AG08396 (cell line): ENCODE results near the gene PTBP1.

Experiments used
- DNase-seq: peaks from one replicate; pipeline ENCODE4 v3.0.0; 2012; ENCODE audit warnings: low spot score, mixed read lengths

The PTBP1 gene

GRCh38 chr19:797528-798414 is 519 bp downstream of the PTBP1 start:
- DNase-seq, result peak; percentile 99

DNA sequence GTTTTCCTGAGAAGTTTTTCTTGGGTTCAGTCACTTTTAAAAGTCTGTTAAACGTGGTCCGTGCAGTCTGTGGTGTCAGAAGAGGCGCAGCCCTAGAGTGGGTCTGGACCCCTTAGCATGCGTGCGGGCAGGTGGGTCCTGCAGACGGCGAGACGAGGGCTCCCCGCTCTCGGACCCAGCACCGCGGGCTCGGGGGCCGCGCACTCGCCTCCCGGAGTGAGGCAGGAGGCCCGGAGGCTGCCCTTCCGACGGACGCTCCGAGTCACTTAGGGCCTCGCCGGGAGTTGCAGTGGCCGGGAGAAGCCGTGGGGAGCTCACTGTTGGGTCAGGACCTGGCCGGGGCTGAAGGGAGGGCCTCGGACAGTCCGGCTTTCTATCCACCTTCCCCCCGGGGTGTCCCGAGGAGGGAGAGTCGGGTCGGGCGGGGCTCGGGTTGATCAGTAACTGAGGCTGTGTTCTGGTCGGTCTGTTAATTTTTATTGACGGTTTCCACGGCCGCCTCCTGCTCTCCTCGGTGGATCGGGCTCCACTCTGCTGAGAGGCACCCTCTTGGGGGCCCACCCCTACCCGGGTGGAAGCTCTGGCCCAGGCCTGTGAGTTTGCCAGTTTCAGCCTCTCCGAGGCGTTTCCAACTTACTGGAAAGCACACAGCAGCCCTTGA is 1.3 kb downstream of the PTBP1 start:
- DNase-seq, result peak; percentile 36

DNA sequence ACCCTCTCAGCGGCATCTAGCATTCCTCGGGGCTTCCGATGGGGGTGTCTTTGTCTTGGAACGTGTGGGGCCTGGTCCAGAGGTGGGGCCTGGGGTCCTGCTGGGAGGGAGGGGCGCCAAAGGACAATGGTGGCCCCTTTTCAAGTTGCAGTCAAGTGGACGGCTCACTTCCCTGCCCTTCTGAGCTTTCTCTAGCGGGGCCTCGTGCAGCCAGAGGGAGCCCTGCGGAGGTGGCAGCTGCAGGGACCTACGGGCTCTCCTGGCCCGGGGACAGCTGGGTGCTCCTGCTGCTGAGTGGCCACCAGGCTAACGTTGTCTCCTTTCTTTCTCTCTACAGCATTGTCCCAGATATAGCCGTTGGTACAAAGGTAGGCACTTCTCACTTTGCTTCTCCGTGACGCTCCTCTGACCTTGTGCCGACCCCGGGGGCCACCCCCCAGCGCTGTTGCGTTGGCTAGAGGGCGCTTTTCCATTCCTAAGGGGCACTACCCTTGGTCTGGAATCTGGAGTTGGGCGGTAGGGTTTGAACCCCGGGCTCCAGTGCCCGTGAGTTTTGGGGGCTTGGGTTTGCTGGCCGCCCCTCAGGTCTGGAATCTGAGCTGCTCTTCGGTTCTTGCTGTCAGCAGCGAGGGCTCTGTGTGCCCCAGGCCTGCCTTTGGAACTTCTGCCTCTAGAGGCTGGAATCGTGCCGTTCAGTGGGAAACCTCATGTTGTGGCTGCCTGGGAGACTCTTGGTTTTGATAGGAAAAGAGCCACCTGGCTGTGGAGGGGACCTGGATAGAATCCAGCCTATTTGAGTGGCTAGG is 2.0 kb downstream of the PTBP1 start:
- peak; percentile 52 for DNase-seq

GRCh38 chr19:800360-801029 is 3.2 kb downstream of the PTBP1 start:
- DNase-seq, result peak; percentile 29

DNA sequence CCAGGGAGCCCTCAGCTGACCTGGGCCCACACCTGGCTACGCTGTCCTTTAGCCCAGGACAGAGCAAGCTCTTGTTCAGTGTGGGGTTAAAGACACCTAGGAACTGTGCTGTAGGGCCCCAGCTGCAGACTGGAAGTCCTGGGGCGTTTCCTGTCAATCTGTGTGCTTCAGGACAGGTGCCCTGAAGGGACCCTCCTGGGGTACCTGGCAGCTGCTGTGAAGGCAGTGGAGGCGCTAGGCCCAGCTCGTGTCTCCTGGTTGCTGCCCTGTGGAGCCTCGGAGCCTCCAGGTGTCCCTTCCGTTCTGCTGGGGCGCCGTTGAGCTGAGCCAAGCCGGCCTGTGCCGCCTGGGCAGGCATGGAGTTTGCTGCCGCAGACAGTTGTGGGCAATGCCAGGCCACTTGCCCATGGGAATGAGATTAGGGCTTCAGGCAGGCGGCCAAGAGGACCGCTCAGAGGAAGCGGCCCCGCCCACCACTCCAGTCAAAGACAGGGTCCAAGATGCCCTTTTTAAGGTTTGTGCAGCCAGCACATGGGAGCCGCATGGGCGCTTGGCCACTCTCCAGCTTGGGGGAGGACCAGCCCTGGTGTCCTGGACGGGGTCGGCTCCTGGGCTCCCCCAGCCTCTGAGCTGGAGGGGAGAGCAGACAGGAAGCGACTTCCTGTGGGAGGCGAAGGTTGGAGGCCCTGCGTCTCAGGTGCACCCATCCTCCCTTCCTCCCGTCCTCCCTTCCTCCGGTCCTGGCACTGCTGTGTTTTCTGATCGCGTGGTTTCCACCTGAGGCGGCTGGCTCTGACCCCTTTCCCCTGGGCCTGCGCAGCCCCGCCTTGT is 4.0 kb downstream of the PTBP1 start:
- peak; percentile 55 for DNase-seq

- DNase-seq, result peak; percentile 65
Observed at GRCh38 chr19:801861-802497, 4.7 kb downstream of the PTBP1 start.

- peak; percentile 72 for DNase-seq
Observed at GRCh38 chr19:802498-803098, 5.3 kb downstream of the PTBP1 start.

- no peak for DNase-seq
Observed at GRCh38 chr19:803099-803561, 5.9 kb downstream of the PTBP1 start.

GRCh38 chr19:803686-804418 is 6.6 kb downstream of the PTBP1 start:
- no peak for DNase-seq

- no peak for DNase-seq
Observed at GRCh38 chr19:804419-805165, 7.3 kb downstream of the PTBP1 start.

DNA sequence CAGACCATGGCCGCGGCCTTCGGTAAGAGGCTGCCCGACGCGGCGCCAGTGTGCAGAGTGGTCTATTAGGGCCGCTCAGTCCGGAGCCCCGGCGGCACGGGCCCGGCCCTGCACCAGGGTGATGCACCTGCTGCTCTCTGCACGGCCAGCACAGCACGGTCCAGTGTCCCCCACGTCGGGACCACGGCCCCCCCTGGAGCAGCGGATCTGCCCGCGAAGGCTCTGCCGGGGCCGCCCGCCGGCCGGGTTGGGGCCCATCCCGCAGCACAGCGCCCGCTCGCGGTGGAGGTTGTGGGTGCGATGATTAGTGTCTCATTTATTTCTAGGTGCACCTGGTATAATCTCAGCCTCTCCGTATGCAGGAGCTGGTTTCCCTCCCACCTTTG is 7.9 kb downstream of the PTBP1 start:
- DNase-seq, result no peak

- DNase-seq, result no peak
Observed at GRCh38 chr19:805600-806550, 8.6 kb downstream of the PTBP1 start.

GRCh38 chr19:806815-807421 is 9.7 kb downstream of the PTBP1 start:
- DNase-seq, result peak; percentile 13

GRCh38 chr19:807627-808422 is 10.6 kb downstream of the PTBP1 start:
- DNase-seq, result peak; percentile 21

DNA sequence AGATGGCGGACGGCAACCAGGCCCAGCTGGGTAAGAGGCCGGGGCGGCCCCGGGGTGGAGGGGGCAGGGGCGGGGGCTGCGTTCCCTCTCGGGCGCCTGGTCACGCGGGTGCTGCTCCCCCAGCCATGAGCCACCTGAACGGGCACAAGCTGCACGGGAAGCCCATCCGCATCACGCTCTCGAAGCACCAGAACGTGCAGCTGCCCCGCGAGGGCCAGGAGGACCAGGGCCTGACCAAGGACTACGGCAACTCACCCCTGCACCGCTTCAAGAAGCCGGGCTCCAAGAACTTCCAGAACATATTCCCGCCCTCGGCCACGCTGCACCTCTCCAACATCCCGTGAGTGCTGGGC is 11.1 kb downstream of the PTBP1 start:
- DNase-seq, result no peak
